Measurements from ENCODE around the gene ZNF101.
"Not testable (repeated sequence)": the region's sequence is repeated elsewhere in the genome, so short reads cannot be mapped to it uniquely, and the experiment has no call there.

The ZNF101 gene

DNA sequence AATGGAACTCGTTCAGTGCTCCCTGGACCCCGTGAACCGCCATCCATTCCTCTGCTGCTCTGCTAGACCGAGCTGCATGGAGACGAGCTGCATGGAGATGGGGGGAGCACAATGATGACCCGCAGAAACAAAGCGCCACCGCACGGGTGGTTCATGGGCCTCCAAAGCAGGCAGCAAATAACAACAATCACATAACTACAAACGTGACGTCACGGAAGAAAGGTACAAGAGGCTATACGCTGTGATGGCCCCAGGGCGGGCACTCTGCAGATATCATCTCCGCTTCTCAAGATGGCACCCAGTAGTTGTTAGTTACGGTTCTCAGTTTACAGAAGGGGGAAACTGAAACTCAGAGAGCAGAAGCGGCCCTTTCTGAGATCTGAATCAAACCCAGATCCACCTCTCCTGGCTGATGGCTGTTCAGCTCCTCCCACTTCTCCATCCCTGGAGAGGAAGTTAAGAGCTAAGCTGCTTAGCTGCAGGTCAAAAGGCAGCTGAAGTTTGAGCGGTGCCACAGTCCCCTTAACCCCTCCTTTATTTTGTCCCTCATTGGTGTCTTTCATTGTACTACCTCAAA, 6.9 kb upstream of the ZNF101 start:
- DNase-seq (ENCODE audit: low spot score) = peak; percentile 5

DNA sequence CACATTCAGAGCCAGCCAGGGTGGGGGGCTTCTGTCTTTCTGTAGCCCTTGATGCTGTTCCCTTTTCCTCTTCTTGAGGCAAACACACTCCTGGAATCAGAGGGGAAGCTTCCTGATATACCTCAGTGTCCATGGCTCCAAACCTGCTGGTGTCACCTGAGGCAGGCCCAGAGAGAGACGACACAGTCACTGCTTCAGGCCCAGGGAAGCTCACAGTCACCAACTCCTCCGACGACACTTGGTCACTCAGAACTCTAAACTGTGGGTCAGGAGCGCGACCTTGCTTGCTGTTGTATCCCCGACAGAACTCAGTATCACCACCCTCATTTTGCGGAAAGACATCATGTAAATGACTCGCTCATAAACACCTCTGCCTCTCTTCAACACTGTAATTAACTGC, 6.3 kb upstream of the ZNF101 start:
- DNase-seq (ENCODE audit: low spot score) = no peak

DNA sequence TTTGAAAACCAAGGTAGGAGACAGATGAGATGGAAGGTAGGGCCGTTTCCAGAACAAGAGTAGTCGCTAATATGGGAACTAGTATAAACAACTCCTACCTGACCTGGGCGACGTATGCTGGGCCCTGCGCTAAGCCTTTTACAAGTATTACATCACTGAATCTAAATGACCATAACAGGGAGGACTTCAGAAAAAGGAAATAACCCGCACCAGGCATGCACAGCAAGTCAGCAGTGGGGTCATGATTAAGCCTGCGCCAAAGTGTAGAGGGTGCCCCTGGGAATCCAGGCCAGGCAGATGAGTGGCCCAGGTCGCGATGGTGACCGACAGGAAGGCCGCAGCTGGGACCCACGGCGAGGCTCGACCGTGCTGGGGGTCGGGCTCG, 5.8 kb upstream of the ZNF101 start:
- peak; percentile 25 for DNase-seq (ENCODE audit: low spot score)

DNA sequence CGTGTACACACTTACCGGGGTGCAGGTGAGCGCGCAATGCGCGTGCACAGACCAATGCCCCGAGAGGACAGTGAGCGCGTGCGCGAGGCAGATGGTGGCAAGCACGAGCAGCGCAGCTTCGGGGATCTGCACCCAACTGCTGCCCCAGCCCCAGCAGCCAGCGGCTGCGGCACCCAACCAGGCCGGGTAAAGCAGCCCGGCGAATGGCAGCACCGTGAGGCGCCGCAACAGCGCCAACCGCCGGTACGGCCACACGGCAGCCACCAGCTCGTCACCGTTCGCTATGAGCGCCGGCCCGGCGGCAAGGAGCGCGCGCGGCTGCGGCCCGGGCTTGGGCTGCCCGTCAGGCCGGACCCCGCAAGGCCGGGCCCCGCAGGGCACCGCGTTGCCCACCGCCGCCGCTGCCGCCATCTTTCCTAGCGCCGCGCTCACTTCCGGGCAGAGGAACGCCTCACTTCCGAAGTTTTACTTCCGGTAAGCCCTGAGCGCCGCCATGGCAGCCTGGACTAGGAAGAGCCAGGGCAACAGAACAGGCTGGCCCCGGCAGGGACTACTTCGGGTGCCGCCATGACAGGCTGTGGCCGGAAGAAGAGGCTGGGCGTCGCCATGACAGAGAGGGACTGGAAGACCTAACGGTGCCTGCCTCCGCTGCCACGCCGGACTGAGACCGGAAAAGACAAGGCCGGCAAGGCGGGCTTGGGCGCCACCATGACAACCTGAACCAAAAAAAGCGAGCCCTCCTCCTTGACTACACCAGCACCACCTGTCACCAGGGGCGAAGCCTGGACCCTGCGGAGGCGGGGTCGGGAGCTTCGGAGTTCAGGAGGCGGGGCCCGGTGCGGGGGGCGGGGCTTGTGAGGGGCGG, 5.2 kb upstream of the ZNF101 start, which contains the start of gene ATP13A1:
TSS of gene ATP13A1 (minus strand) at position 421 of the 865 bp plus-strand sequence. CDS start at position 411, 10 bp downstream.
- DNase-seq (ENCODE audit: low spot score) = peak; percentile 95

DNA sequence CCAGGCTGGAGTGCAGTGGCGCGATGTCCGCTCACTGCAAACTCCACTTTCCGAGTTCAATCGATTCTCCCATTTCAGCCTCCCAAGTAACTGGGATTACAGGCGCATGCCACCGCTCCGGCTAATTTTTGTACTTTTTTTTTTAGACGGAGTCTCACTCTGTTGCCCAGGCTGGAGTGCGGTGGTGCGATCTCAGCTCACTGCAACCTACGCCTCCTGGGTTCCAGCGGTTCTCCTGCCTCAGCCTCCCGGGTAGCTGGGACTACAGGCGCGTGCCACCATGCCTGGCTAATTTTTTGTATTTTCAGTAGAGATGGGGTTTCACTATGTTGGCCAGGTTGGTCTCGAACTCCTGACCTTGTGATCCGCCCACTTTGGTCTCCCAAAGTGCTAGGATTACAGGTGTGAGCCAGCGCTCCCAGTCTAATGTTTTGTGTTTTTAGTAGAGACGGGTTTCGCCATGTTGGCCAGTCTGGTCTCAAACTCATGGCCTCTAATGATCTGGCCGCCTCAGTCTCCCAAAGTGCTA, 3.2 kb upstream of the ZNF101 start:
- DNase-seq (ENCODE audit: low spot score) = not testable (repeated sequence)

DNA sequence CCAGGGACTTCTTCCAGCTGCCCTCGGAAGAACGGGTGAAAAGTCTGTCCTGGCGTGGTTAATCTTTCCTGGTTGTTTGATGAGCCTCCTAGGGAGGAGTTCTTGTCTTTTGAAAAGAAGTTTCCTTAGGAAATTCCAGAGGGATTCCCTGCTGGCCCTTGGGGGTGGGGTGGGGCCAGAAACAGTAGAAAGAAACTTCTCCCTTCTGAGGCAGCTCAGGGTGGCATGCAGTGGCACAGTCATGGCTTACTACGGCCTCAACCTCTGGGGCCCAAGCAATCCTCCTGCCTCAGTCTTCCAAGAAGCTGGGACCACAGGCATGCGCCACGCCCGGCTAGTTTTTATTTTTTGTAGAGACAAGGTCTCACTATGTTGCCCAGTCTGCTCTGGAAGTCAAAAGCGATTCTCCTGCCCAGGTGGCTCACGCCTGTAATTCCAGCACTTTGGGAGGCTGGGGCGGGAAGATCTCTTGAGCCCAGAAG, 1.5 kb downstream of the ZNF101 start:
- DNase-seq (ENCODE audit: low spot score) = peak; percentile 5

DNA sequence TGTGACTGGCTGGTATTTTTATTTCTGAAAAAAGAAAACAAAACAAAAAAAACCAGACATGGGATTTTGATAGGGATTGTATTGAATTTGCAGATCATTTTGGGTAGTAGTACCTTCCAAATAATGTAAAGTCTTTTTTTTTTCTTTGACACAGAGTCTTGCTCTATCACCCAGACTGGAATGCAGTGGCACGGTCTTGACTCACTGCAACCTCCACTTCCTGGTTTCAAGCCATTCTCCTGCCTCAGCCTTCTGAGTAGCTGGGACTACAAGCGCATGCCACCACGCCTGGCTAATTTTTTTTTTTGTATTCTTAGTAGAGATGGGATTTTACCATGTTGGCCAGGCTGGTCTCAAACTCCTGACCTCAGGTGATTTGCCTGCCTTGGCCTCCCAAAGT, 4.2 kb downstream of the ZNF101 start:
- no peak for DNase-seq (ENCODE audit: low spot score)

DNA sequence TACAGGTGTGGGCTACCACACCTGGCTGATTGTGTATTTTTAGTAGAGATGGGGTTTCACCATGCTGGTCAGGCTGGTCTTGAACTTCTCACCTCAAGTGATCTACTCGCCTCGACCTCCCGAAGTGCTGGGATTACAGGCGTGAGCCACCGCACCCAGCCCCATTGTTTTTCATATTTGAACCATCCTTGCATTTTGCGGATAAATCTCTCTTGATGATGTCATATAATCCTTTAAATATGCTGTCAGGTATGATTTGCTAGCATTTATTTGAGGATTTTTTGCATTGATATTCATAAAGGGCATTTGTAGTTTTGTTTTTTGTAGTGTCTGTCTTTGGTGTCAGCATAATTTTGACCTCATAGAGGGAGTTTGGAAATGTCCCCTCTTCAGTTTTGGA, 5.7 kb downstream of the ZNF101 start:
- no peak for DNase-seq (ENCODE audit: low spot score)

DNA sequence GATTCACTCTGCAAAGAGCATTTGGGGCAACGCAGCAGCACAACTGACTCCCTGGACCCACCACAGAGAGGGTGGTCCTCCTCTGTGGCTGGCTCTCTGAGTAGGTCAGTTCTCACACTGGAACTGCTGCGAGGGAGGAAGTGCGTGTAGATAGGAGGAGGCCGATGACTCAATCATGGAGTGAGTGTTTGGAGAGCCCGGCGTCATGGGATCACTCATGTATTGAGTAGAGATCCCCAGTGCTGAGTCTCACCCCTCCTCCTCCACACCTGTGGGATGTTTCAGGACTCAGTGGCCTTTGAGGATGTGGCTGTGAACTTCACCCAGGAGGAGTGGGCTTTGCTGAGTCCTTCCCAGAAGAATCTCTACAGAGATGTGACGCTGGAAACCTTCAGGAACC, 8.9 kb downstream of the ZNF101 start:
- DNase-seq (ENCODE audit: low spot score) = no peak

DNA sequence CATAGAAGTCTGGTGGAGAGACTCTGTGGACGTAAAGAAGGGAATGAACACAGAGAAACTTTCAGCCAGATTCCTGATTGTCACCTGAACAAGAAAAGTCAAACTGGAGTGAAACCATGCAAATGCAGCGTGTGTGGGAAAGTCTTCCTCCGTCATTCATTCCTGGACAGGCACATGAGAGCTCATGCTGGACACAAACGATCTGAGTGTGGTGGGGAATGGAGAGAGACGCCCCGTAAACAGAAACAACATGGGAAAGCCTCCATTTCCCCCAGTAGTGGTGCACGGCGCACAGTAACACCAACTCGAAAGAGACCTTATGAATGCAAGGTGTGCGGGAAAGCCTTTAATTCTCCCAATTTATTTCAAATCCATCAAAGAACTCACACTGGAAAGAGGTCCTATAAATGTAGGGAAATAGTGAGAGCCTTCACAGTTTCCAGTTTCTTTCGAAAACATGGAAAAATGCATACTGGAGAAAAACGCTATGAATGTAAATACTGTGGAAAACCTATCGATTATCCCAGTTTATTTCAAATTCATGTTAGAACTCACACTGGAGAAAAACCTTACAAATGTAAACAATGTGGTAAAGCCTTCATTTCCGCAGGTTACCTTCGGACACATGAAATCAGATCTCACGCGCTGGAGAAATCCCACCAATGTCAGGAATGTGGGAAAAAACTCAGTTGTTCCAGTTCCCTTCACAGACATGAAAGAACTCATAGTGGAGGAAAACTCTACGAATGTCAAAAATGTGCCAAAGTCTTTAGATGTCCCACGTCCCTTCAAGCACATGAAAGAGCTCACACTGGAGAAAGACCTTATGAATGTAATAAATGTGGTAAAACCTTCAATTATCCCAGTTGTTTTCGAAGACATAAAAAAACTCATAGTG, 10.8 kb downstream of the ZNF101 start:
- DNase-seq (ENCODE audit: low spot score) = no peak

DNA sequence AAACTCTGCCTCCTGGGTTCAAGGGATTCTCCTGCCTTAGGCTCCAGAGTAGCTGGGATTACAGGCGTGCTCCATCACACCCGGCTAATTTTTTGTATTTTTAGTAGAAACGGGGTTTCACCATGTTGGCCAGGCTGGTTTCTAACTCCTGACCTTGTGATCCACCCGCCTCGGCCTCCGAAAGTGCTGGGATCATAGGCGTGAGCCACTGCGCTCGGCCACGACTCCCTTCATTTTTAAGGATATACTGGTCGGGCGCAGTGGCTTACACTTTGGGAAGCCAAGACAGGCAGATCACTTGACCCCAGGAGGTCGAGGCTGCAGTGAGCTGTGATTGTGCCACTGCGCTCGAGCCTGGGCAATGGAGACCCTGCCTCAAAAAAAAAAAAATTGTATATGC, 17.5 kb downstream of the ZNF101 start:
- DNase-seq (ENCODE audit: low spot score) = not testable (repeated sequence)

DNA sequence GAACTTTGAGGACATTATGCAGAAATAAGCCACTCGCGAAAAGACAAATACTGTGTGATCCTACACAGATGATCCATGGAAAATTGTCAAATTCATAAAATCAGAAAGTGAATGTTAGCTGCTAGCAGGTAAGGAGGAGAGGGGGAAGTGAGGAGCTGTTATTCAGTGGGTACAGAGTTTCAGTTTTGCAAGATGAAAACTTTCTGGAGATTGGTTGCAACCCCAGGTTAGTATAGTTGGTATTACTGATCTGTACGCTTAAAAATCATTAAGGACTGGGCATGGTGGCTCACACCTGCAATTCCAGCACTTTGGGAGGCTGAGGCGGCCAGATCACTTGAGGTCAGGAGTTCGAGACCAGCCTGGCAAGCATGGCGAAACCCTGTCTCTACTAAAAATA, 17.9 kb downstream of the ZNF101 start:
- DNase-seq (ENCODE audit: low spot score) = no peak

DNA sequence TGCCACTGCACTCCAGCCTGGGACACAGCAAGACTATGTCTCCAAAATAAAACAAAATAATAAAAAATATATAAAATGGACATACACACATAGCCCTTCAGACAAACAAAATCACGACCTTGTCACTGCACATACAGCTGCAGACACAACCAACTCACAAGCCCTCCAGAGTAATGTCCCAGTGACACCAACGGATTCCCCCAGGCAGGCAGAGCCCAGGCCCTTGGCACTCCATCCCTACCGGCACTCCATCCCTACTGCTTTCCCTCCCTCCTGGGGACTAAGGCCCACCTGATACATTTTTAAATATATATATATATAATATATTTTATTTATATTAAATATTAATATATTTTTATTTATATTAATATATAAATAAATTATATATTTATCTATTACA, 18.5 kb downstream of the ZNF101 start:
- no peak for DNase-seq (ENCODE audit: low spot score)

DNA sequence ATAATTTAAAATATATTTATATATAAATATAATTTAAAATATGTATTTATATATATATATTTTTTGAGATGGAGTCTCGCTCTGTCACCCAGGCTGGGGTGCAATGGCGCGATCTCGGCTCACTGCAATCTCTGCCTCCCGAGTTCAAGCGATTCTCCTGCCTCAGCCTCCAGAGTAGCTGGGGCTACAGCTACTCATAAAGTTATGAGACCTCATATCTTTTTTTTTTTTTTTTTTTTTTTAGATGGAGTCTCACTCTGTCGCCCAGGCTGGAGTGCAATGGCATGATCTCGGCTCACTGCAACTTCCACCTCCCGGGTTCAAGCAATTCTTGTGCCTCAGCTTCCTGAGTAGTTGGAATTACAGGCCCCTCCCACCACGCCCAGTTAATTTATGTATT, 20.4 kb downstream of the ZNF101 start:
- DNase-seq (ENCODE audit: low spot score) = not testable (repeated sequence)

DNA sequence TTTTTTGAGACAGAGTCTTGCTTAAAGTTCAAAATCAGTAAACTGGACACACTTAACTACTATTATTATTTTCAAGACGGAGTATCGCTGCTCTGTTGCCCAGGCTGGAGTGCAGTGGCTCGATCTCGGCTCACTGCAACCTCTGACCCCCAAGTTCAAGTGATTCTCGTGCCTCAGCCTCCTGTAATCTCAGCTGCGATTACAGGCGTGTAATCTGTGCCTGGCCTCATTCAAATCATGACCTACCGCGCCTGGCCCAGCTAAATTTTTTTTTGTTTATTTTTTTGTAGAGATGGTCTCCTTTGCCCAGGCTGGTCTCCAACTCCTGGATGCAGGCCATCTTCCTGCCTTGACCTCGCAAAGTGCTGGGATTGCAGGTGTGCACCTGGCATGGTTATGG, 23.0 kb downstream of the ZNF101 start:
- DNase-seq (ENCODE audit: low spot score) = no peak

DNA sequence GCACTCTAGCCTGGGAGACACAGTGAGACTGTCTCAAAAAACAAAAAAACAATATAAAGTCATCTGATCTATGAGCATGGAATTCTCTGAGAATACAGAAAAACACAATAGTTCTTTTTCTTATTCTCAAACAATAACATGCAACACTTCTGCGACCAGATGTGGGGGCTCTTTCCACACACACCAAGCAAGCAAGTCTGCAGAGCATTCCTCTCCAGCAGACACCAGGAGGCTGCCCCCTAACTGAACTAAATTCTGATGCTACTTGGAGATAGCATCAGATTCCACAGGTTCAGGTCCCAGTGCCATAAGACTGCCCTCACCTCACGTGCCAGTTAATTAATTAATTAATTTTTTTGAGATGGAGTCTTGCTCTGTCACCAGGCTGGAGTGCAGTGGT, 27.7 kb downstream of the ZNF101 start:
- no peak for DNase-seq (ENCODE audit: low spot score)

DNA sequence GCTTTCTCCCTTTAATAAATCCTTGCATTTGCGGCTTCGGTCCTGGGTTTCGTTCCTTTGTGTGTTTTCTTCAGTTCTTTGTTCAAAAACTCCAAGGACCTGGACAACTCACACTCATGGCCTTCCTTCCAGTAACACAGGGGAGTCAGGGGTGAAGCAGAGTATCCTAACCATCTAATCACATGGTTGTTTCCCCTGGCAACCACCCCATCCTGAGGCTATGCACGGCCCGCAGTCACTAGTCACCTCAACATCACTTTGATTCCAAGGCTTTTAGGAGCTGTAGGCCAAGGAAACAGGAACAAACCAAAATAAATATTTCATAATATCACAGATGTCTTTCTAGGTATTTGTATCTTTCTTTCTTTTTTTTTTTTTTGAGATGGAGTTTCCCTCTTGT, 28.9 kb downstream of the ZNF101 start:
- DNase-seq (ENCODE audit: low spot score) = no peak

DNA sequence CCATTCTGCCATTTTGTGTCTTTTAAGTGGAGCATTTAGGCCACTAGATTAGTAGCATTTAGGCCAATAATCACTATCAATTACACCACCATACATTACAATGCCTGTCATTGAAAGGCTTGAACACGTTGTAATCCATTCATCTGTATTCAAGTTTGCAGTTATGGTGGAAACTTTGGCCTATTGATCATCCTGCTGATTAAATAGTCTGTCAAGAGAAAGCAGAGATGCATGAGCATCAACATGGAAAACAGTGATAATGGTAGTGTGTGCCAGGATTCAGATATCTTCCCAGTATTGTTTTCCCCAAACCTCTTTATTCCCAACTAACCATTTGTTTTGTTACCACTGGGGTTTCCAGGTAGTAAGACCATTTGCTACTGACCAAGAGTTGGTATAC, 31.9 kb downstream of the ZNF101 start:
- not testable (repeated sequence) for DNase-seq (ENCODE audit: low spot score)

DNA sequence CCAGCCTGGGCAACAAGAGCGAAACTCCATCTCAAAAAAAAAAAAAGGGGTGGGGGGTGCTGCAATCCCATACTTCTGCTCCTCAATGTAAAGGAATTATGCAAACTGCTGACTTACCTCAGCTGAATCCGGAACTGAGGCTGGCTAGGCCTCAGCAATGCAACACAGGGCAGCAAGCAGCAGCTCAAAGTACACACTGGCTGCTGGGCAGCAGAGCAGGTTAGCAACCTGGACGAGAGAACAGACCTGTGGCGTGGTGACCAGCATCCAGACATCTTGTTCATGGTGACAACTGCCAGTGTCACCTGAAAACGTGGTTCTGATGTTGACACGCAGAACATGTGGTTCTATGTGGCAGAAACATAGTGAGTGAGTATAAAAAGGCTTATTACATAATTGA, 36.2 kb downstream of the ZNF101 start:
- DNase-seq (ENCODE audit: low spot score) = no peak

DNA sequence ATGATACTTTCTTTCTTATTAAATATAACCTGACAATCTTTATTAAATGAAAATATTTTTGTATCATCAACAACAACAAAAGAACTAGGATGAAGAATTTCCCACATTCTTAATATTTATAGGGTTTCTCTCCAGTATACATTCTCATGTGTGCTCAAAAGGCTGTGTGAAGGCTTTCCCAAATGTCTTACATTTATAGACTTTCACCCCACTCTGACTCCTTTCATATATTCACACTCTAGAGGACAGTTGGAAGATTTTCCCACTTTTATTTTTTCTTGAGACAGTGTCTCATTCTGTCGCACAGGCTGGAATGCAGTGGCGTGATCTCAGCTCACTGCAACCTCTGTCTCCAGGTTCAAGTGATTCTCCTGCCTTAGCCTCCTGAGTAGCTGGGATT, 41.9 kb downstream of the ZNF101 start:
- DNase-seq (ENCODE audit: low spot score) = no peak

DNA sequence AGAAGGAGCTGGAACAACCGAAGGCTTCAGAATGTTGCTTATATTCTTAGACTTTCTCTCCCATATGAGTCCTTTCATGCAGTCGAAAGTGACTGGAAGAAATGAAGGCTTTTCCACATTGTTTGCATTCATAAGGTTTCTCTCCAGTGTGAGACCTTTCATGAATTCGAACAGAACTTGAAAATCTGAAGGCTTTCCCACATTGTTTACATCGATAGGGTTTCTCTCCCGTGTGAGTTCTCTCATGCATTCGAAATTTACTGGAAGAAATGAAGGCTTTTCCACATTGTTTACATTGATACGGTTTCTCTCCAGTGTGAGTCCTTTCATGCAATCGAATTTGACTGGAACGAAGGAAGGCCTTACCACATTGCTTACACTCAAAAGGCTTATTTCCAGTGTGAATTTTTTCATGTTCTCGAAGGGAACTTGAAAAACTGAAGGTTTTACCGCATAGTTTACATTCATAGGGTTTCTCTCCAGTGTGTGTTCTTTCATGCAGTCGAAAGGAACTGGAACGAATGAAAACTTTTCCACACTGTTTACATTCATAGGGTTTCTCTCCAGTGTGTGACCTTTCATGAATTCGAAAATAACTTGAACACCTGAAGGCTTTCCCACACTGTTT, 42.8 kb downstream of the ZNF101 start:
- DNase-seq (ENCODE audit: low spot score) = no peak

Data from AG08396 (cell line).